G401.6 (cell line): ENCODE measurements around the gene NFYC.

Source experiments
- FAIRE-seq: peaks from 2 replicates; lab custom pipeline; 2012; peaks lifted over from hg19 to GRCh38; lab: Jason Lieb, UNC

NFYC gene

GRCh38 chr1:40783001-40783905, 91.7 kb downstream of the NFYC start, which contains the start of gene KCNQ4:
TSS of gene KCNQ4 (plus strand) at chr1:40783787. CDS start at chr1:40784094, 307 bp downstream.
- FAIRE-seq = no peak

- FAIRE-seq = no peak
Observed at GRCh38 chr1:40784141-40784770, 92.8 kb downstream of the NFYC start.

- no peak for FAIRE-seq
Observed at GRCh38 chr1:40784771-40785151, 93.3 kb downstream of the NFYC start.

GRCh38 chr1:40785446-40785845, 93.9 kb downstream of the NFYC start:
- FAIRE-seq = no peak

GRCh38 chr1:40786171-40786994, 94.9 kb downstream of the NFYC start:
- FAIRE-seq = no peak

- FAIRE-seq = no peak
Observed at GRCh38 chr1:40786995-40787705, 95.6 kb downstream of the NFYC start.

GRCh38 chr1:40787737-40788560, 96.4 kb downstream of the NFYC start:
- no peak for FAIRE-seq

GRCh38 chr1:40788561-40789341, 97.2 kb downstream of the NFYC start:
- FAIRE-seq = no peak

GRCh38 chr1:40789342-40789598, 97.8 kb downstream of the NFYC start:
- FAIRE-seq = no peak

- no peak for FAIRE-seq
Observed at GRCh38 chr1:40789661-40790430, 98.3 kb downstream of the NFYC start.

- FAIRE-seq = no peak
Observed at GRCh38 chr1:40792036-40792435, 100.5 kb downstream of the NFYC start.

- FAIRE-seq = no peak
Observed at GRCh38 chr1:40793617-40794016, 102.1 kb downstream of the NFYC start.

GRCh38 chr1:40794048-40794447, 102.5 kb downstream of the NFYC start:
- no peak for FAIRE-seq

- FAIRE-seq = no peak
Observed at GRCh38 chr1:40794974-40795715, 103.6 kb downstream of the NFYC start.

GRCh38 chr1:40795811-40796586, 104.5 kb downstream of the NFYC start:
- no peak for FAIRE-seq

GRCh38 chr1:40796939-40797667, 105.6 kb downstream of the NFYC start:
- no peak for FAIRE-seq

- FAIRE-seq = no peak
Observed at GRCh38 chr1:40797668-40798010, 106.1 kb downstream of the NFYC start.
